LNCaP clone FGC (cell line): ENCODE measurements around the gene EPB41L4A.

Experiments used
- DNase-seq: peaks from one replicate; pipeline ENCODE4 v3.0.0-alpha.2; 2011; ENCODE audit warnings: low read depth
- H3K4me3 ChIP-seq: 2 replicates; pipeline ENCODE4 v1.5.1; 2011; ENCODE audit warnings: mild to moderate bottlenecking, low read depth, low read length, control low read depth
- TF ChIP-seq, protein P1 (sequence below): IDR thresholded peaks from 2 replicates; pipeline ENCODE4 v1.5.1; 2012; ENCODE audit warnings: mild to moderate bottlenecking; ENCODE audit not compliant: control insufficient read depth, insufficient read depth; ENCODE audit errors: extremely low read depth

The EPB41L4A gene

DNA sequence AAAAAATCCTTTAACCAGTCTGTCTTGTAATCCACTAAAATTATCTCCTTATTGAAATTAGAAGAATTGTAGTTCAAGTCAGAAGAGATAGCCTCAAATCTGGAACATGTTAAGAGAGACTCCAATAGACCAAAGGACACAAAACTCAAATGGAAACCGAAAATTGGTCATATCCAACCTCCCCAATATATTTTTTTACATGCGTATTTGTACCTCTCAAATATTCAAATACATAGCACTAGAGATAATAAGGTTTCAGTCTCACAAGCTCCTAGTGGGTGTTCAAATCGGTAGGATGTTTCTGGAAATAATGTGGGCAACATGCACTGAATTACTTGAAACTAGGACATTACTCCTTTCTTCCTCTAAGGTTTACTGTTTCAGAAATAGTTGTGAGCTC is 33.5 kb downstream of the EPB41L4A start:
- TF ChIP-seq, protein P1, sequence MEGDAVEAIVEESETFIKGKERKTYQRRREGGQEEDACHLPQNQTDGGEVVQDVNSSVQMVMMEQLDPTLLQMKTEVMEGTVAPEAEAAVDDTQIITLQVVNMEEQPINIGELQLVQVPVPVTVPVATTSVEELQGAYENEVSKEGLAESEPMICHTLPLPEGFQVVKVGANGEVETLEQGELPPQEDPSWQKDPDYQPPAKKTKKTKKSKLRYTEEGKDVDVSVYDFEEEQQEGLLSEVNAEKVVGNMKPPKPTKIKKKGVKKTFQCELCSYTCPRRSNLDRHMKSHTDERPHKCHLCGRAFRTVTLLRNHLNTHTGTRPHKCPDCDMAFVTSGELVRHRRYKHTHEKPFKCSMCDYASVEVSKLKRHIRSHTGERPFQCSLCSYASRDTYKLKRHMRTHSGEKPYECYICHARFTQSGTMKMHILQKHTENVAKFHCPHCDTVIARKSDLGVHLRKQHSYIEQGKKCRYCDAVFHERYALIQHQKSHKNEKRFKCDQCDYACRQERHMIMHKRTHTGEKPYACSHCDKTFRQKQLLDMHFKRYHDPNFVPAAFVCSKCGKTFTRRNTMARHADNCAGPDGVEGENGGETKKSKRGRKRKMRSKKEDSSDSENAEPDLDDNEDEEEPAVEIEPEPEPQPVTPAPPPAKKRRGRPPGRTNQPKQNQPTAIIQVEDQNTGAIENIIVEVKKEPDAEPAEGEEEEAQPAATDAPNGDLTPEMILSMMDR, result no peak
- no peak for DNase-seq

DNA sequence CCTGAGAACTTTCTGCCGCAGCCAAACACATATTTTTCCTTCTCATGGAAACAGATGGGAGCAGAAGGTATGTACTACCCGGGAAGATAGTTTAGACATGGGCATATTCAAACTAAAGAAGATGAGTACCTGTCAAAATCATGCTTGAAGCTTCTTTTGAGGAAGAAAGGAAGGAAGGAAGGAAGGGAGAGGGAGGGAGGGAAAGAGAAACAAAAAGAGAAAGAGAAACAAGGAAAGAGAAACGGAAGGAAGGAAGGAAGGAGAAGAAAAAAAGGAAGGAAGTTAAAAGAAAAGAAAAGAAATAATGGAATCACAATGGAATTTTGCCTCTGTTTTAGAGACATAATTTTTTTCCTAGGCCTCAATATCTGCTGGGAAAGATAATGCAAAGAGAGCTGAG is 34.6 kb downstream of the EPB41L4A start:
- no peak for DNase-seq
- H3K4me3 ChIP-seq, result no peak overlapping the region
- TF ChIP-seq, protein P1, result no peak

More for the DNA sequence above, 33.5 kb downstream of the EPB41L4A start:
- no peak overlapping the region for H3K4me3 ChIP-seq

DNA sequence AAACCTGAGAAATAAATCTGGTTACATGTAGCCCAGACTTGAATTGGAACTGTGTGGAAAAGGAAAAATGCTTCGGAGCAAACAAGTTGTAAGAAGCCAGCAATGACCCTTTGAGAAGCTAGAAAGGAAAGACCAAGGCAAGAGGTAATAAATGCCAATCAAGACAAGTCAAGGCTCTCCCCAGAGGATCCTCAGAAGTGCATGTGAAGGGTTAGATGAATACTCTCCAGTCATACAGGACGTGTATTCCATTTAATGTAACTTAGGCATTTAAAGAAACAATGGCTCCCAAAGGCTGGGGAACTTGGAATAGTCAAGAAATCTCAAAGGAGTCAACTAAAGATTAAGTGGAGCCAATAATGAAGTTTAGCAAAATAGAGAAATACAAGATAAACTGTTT is 36.2 kb downstream of the EPB41L4A start:
- DNase-seq, result no peak
- H3K4me3 ChIP-seq, result no peak overlapping the region
- TF ChIP-seq, protein P1, result no peak

DNA sequence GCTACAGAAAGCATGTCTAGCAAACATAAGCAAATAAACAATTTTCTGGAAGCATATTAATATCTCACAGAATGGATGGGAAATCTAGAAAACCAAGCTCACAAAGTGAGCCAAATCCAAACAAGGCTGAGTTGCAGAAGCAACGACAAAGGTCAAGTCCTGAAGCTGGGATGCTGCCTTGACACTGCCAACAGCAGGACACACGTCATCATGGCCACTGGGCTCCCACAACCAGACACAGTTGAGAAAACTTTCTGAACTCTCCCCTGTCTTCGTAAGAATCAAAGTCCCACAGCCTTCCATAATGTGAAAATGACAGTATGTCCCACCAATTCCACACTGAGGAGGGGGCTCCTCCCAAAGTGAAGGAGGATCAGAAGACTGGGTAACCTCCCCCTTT is 37.6 kb downstream of the EPB41L4A start:
- DNase-seq, result no peak
- TF ChIP-seq, protein P1, result no peak
- H3K4me3 ChIP-seq, result no peak overlapping the region

DNA sequence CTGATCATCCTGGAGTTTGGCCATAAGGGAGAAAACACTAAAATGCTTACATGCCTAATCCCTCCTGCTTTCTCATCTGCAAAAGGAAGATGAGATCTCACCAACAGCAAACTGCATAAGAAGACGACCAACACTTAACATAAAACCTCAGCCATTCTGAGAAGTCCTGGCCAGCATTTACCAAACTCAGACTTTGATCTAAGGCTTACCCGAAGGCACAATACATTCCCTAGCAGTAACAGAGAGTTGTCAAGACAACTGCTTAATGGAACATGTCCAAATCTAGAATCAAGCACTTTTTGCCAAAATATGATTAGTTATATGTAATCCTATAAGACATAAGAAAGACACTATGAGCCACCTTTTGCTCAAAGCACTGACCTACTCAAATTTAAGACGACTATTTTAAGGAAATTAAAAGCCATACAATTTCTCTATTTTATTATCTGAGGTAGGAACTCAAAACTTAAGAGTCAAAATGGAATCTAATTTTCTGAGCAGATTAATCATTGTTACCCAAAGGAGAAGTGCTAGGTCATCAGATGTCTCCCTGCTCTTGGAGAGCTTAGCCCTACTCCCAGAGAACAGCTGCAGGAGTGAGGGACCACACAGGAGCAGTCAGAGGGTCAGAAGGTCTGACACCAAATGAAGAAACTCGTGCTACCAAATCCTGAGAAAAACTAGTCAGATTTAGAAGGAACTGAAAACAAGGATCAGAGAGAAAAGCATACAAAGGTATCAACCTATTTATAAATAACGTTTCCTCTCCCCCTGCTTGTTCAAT is 39.3 kb downstream of the EPB41L4A start:
- TF ChIP-seq, protein P1, result no peak
- H3K4me3 ChIP-seq, result no peak overlapping the region
- no peak for DNase-seq

DNA sequence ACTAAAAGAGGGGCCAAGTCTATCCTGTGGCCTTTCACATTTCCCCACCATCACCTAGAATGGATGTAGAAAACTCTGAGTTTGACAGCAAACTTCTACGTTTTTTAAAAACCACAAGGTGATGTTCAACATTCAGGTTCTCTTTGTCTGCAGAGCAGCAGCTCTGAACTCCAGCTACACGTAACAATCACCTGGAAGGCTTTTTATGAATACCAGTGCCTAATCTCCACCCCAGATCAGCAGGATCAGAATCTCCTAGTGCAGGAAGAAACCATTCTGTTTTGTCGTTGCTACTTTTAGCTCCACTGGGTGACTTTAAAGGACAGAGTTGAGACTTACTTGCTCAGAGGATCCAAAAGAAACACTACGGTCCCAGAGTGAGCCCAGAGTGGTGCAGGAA is 44.3 kb downstream of the EPB41L4A start:
- TF ChIP-seq, protein P1, result no peak
- H3K4me3 ChIP-seq, result no peak overlapping the region
- no peak for DNase-seq

DNA sequence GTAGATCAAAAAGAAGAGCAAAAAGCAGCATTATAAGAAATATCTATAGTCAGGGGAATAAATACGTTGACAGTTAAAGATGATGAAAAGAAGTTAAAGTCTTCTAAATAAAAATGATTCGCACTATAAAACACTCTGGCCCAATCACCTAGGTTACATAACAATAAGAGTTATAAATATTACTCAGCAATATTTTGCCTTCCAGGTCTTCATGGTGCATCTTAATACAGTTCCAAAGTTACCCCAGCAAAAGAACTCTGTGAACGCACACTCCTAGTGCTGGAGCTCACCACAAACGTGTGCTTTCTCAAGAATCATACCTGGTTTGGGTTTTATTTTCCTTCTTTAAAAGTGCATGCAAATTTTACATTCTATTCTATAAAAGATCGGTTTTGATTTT is 44.7 kb downstream of the EPB41L4A start:
- no peak overlapping the region for H3K4me3 ChIP-seq
- TF ChIP-seq, protein P1, result no peak
- DNase-seq, result no peak
